ENCODE results near the gene CD9. TPM values are rescaled to one million over a fixed set of nuclear protein-coding genes. Genes with fewer than 3 reads are reported as not detected.

The CD9 gene
- total and polyA plus RNA-seq, 8 donors: 100 to 512 (median 121) TPM

GRCh38 chr12:6272300-6273204, 72.4 kb downstream of the CD9 start:
- peaks cover 4 to 23% of the 10 kb centered on the region in 2 donors for H3K4me1 ChIP-seq
- H3K27ac ChIP-seq: peak overlapping the region; percentile 5 to 55
- intact Hi-C loops (cut with DNase I): no loop called here
- no peak overlapping the region for H3K4me3 ChIP-seq
- no peak for TF ChIP-seq CTCF (IDR thresholded peaks at IDR 0.05)
- no peaks in the 10 kb centered on the region for H3K27me3 ChIP-seq
- no peaks in the 10 kb centered on the region for H3K9me3 ChIP-seq
- DNase-seq: peak in 3 of 4 donors; percentile 58 to 73 (median 69)
- ATAC-seq: peak; percentile 84
- H3K36me3 ChIP-seq: no peaks in the 10 kb centered on the region

GRCh38 chr12:6273205-6273540, 73.0 kb downstream of the CD9 start:
- Histone ChIP-seq H3K4me1 (peaks cover 9 to 30% of the 10 kb centered on the region in 2 donors), H3K36me3 (no peaks in the 10 kb centered on the region), H3K9me3 (no peaks in the 10 kb centered on the region), H3K4me3 (no peak overlapping the region), H3K27me3 (peaks cover 0 to 4% of the 10 kb centered on the region in 2 donors), H3K27ac (peak overlapping the region; percentile 70 to 78)
- intact Hi-C loops (cut with DNase I): no loop called here
- ATAC-seq (no peak), DNase-seq (no peak)
- TF ChIP-seq CTCF (IDR thresholded peaks at IDR 0.05): no peak

- intact Hi-C loops (cut with DNase I): no loop called here
- peaks cover 12 to 34% of the 10 kb centered on the region in 2 donors for H3K4me1 ChIP-seq
- no peaks in the 10 kb centered on the region for H3K36me3 ChIP-seq
- DNase-seq (peak in 1 of 4 donors; percentile 58), ATAC-seq (peak; percentile 2)
- no peak overlapping the region for H3K4me3 ChIP-seq
- peaks cover 0 to 5% of the 10 kb centered on the region in 2 donors for H3K27me3 ChIP-seq
- TF ChIP-seq CTCF (IDR thresholded peaks at IDR 0.05): no peak
- H3K27ac ChIP-seq: peak overlapping the region; percentile 70 to 78
- H3K9me3 ChIP-seq: no peaks in the 10 kb centered on the region
These were observed 73.5 kb downstream of the CD9 start for GRCh38 chr12:6273541-6274230.

GRCh38 chr12:6274231-6275221, 74.3 kb downstream of the CD9 start:
- Histone ChIP-seq H3K9me3 (no peaks in the 10 kb centered on the region), H3K4me3 (no peak overlapping the region), H3K27ac (peak overlapping the region in 1 of 2 donors; percentile 78), H3K36me3 (no peaks in the 10 kb centered on the region), H3K27me3 (peaks cover 0 to 5% of the 10 kb centered on the region in 2 donors), H3K4me1 (peaks cover 18 to 42% of the 10 kb centered on the region in 2 donors)
- TF ChIP-seq CTCF (IDR thresholded peaks at IDR 0.05): no peak
- peak in 1 of 4 donors; percentile 82 for DNase-seq
- intact Hi-C loops (cut with DNase I): loop anchor here in 1 of 2 donors (5.0 kb wide), 1 partner anchor 77 kb away; no protein-coding TSS in a partner anchor
- no peak for ATAC-seq
